Bronchial epithelial cell (primary cell): Measurements from ENCODE around the gene DLEC1. TPM values are rescaled to one million over a fixed set of nuclear protein-coding genes. Genes with fewer than 3 reads are reported as not detected.

Source experiments
- DNase-seq: peaks from one replicate; pipeline ENCODE4 v3.0.0-alpha.2; 2010; ENCODE audit warnings: low read depth
- FAIRE-seq: peaks from 2 replicates; lab custom pipeline; 2011; peaks lifted over from hg19 to GRCh38; lab: Jason Lieb, UNC
- H3K27me3 ChIP-seq: 2 replicates; pipeline ENCODE4 v1.5.1; 2011; ENCODE audit warnings: low read length; ENCODE audit not compliant: control insufficient read depth, insufficient read depth
- H3K36me3 ChIP-seq: 2 replicates; pipeline ENCODE4 v1.5.1; 2011; ENCODE audit warnings: low read length; ENCODE audit not compliant: control insufficient read depth, insufficient read depth
- H3K4me3 ChIP-seq: 2 replicates; pipeline ENCODE4 v1.5.1; 2011; ENCODE audit warnings: mild to moderate bottlenecking, low read depth, low read length, control low read depth
- CTCF ChIP-seq: IDR thresholded peaks from 2 replicates; pipeline ENCODE4 v1.5.1; 2011; ENCODE audit warnings: mild to moderate bottlenecking, moderate library complexity, low read length, control low read depth, inconsistent platforms; ENCODE audit not compliant: insufficient read depth, severe bottlenecking
- total RNA-seq: library from RNA; depleted of rRNA; stranded (reverse); fragments of >200 nt; gene quantifications from 2 replicates; pipeline ENCODE4 v1.2.1, GENCODE V29; 2014

DLEC1 gene
- total RNA-seq, 1 donor from 2014 or later = 0.26 TPM

- Histone ChIP-seq H3K36me3 (no peaks in the 10 kb centered on the region), H3K27me3 (no peaks in the 10 kb centered on the region), H3K4me3 (no peak overlapping the region)
- DNase-seq = no peak
- TF ChIP-seq CTCF = no peak
- FAIRE-seq = no peak
Measured at GRCh38 chr3:38107911-38108648, 69.1 kb downstream of the DLEC1 start.

GRCh38 chr3:38108649-38109579 is 69.9 kb downstream of the DLEC1 start:
- no peaks in the 10 kb centered on the region for H3K27me3 ChIP-seq
- TF ChIP-seq CTCF = no peak
- DNase-seq (no peak), FAIRE-seq (no peak)
- H3K36me3 ChIP-seq = no peaks in the 10 kb centered on the region
- no peak overlapping the region for H3K4me3 ChIP-seq

GRCh38 chr3:38109580-38110313 is 70.7 kb downstream of the DLEC1 start:
- Histone ChIP-seq H3K36me3 (no peaks in the 10 kb centered on the region), H3K4me3 (no peak overlapping the region), H3K27me3 (no peaks in the 10 kb centered on the region)
- no peak for TF ChIP-seq CTCF
- FAIRE-seq = no peak
- DNase-seq = no peak

GRCh38 chr3:38110314-38111050 is 71.5 kb downstream of the DLEC1 start:
- TF ChIP-seq CTCF = no peak
- H3K27me3 ChIP-seq = no peaks in the 10 kb centered on the region
- no peak overlapping the region for H3K4me3 ChIP-seq
- FAIRE-seq = peak; percentile 76
- H3K36me3 ChIP-seq = no peaks in the 10 kb centered on the region
- no peak for DNase-seq

- Histone ChIP-seq H3K27me3 (no peaks in the 10 kb centered on the region), H3K36me3 (no peaks in the 10 kb centered on the region), H3K4me3 (no peak overlapping the region)
- DNase-seq (no peak), FAIRE-seq (no peak)
- TF ChIP-seq CTCF = no peak
Measured at GRCh38 chr3:38111201-38111600, 72.2 kb downstream of the DLEC1 start.
